Keratinocyte (primary cell): ENCODE measurements around the gene TMEM229B. TPM values are rescaled to one million over a fixed set of nuclear protein-coding genes. Genes with fewer than 3 reads are reported as not detected.
"Not testable (repeated sequence)": the region's sequence is repeated elsewhere in the genome, so short reads cannot be mapped to it uniquely, and the experiment has no call there.

Experiments used
- DNase-seq: peaks from one replicate; pipeline ENCODE4 v3.0.0-alpha.2; 2011; ENCODE audit warnings: low read depth, missing footprints, low spot score
- FAIRE-seq: peaks from 2 replicates; lab custom pipeline; 2011; peaks lifted over from hg19 to GRCh38; lab: Jason Lieb, UNC
- H2AFZ ChIP-seq: 2 replicates; pipeline ENCODE4 v1.6.0; 2012; ENCODE audit warnings: low read length, control low read depth, inconsistent platforms; ENCODE audit not compliant: control insufficient read depth
- H3K27ac ChIP-seq: 2 replicates; pipeline ENCODE4 v1.5.1; 2011; ENCODE audit warnings: low read length; ENCODE audit not compliant: control insufficient read depth, insufficient read depth
- H3K27me3 ChIP-seq: 3 replicates; pipeline ENCODE4 v1.6.0; 2011; ENCODE audit warnings: low read length; ENCODE audit not compliant: control insufficient read depth, insufficient read depth; ENCODE audit errors: extremely low read depth
- H3K36me3 ChIP-seq, 2 experiments: 2 replicates in 1 of 2; 3 replicates in 1 of 2; pipeline ENCODE4 v1.5.1; 2011; ENCODE audit warnings: low read length in 2 of 2, mild to moderate bottlenecking in 1 of 2; ENCODE audit not compliant: control insufficient read depth in 2 of 2, insufficient read depth in 2 of 2; ENCODE audit errors: extremely low read depth in 1 of 2
- H3K4me1 ChIP-seq: 3 replicates; pipeline ENCODE4 v1.5.1; 2011; ENCODE audit warnings: low read length; ENCODE audit not compliant: control insufficient read depth, insufficient read depth; ENCODE audit errors: extremely low read depth
- H3K4me2 ChIP-seq: 3 replicates; pipeline ENCODE4 v1.6.0; 2011; ENCODE audit warnings: low read depth, low read length; ENCODE audit not compliant: control insufficient read depth, insufficient read depth; ENCODE audit errors: extremely low read depth
- H3K4me3 ChIP-seq, 3 experiments: fragments of 200-600 bp in 1 of 3; sonication (generic) in 1 of 3; 2 replicates in 2 of 3; 3 replicates in 1 of 3; pipeline ENCODE4 v1.5.1; 2011 to 2016; ENCODE audit warnings: low read length in 3 of 3, mild to moderate bottlenecking in 3 of 3, control low read depth in 2 of 3, inconsistent platforms in 1 of 3, low read depth in 1 of 3, mixed read lengths in 1 of 3, mixed run types in 1 of 3, moderate library complexity in 1 of 3; ENCODE audit not compliant: control insufficient read depth in 2 of 3, insufficient read depth in 2 of 3; ENCODE audit errors: extremely low read depth in 1 of 3
- H3K79me2 ChIP-seq: 2 replicates; pipeline ENCODE4 v1.6.0; 2012; ENCODE audit warnings: low read length; ENCODE audit not compliant: control insufficient read depth, insufficient read depth
- H3K9ac ChIP-seq: 3 replicates; pipeline ENCODE4 v1.6.0; 2011; ENCODE audit warnings: low read length; ENCODE audit not compliant: control insufficient read depth, insufficient read depth; ENCODE audit errors: extremely low read depth
- H3K9me1 ChIP-seq: 3 replicates; pipeline ENCODE4 v1.6.0; 2011; ENCODE audit warnings: low read length; ENCODE audit not compliant: control insufficient read depth, insufficient read depth; ENCODE audit errors: extremely low read depth
- H3K9me3 ChIP-seq: 2 replicates; pipeline ENCODE4 v1.5.1; 2012; ENCODE audit warnings: low read depth, low read length; ENCODE audit not compliant: control insufficient read depth
- H4K20me1 ChIP-seq: 3 replicates; pipeline ENCODE4 v1.6.0; 2011; ENCODE audit warnings: low read length; ENCODE audit not compliant: control insufficient read depth, insufficient read depth; ENCODE audit errors: extremely low read depth
- CTCF ChIP-seq, 3 experiments: IDR thresholded peaks in 1 of 3; conservative IDR thresholded peaks in 1 of 3; optimal IDR thresholded peaks in 1 of 3; 2 replicates in 2 of 3; 3 replicates in 1 of 3; pipeline versions ENCODE3 to v1.5.1; 2011; ENCODE audit warnings: low read length in 3 of 3, mild to moderate bottlenecking in 3 of 3, moderate library complexity in 2 of 3, control low read depth in 1 of 3, inconsistent platforms in 1 of 3; ENCODE audit not compliant: insufficient read depth in 2 of 3; ENCODE audit errors: extremely low read depth in 1 of 3
- EZH2 ChIP-seq: IDR thresholded peaks from one replicate; pipeline ENCODE4 v1.6.1; 2012; ENCODE audit warnings: inconsistent platforms, mild to moderate bottlenecking, low read length, moderate library complexity
- dilution Hi-C: fragments of 300-500 bp; cut with MboI; formaldehyde crosslinking; loops from one replicate; pipeline ENCODE4 v1.7.0; 2020; ENCODE audit warnings: low sequenced_read_pairs; ENCODE audit not compliant: extremely low pct_ligation_motif_present
- polyA plus RNA-seq, 5 experiments: library from polyadenylated mRNA; depleted of rRNA in 3 of 5; stranded (reverse) in 3 of 5; stranded (forward) in 1 of 5; unstranded in 1 of 5; fragments of >200 nt; gene quantifications; 1 replicate in 1 of 5; 2 replicates in 3 of 5; 3 replicates in 1 of 5; pipeline versions ENCODE4 v1.2.1 to v1.2.3, GENCODE V29; 2011 to 2012; ENCODE audit warnings: missing spikeins in 2 of 5, low read depth in 1 of 5, low replicate concordance in 1 of 5

TMEM229B gene
- polyA plus RNA-seq, 1 donor (not counting 4 experiments of a cell fraction or from before 2014, with no cell fraction given) = 1.0 TPM

GRCh38 chr14:67453575-67454300 lies 34.8 kb downstream of the TMEM229B start:
- H3K4me1 ChIP-seq = peaks cover 2% of the 10 kb centered on the region
- no peaks in the 10 kb centered on the region for H3K9me1 ChIP-seq
- no peaks in the 10 kb centered on the region for H3K79me2 ChIP-seq
- TF ChIP-seq EZH2 = no peak
- TF ChIP-seq CTCF (optimal IDR thresholded peaks at IDR 0.05 in 1 of 3, IDR thresholded peaks at IDR 0.05 in 1 of 3, conservative IDR thresholded peaks at IDR 0.05 in 1 of 3; ENCODE audit: extremely low read depth in 1 of 3, insufficient read depth in 2 of 3, low read length in 3 of 3) = no peak
- H3K9me3 ChIP-seq = peaks cover 2% of the 10 kb centered on the region
- H3K27me3 ChIP-seq = no peaks in the 10 kb centered on the region
- no peak overlapping the region for H3K27ac ChIP-seq
- H3K36me3 ChIP-seq = no peaks in the 10 kb centered on the region
- no peak overlapping the region for H3K9ac ChIP-seq
- no peak overlapping the region for H3K4me2 ChIP-seq
- no peak overlapping the region for H2AFZ ChIP-seq
- no peak for DNase-seq
- no peaks in the 10 kb centered on the region for H4K20me1 ChIP-seq
- FAIRE-seq = no peak
- no peak overlapping the region for H3K4me3 ChIP-seq
- dilution Hi-C loops = no loop called here

GRCh38 chr14:67451667-67452066 lies 36.9 kb downstream of the TMEM229B start:
- H3K9me1 ChIP-seq, H3K4me3 ChIP-seq, H3K4me2 ChIP-seq, H3K27me3 ChIP-seq, dilution Hi-C loops, FAIRE-seq, H3K79me2 ChIP-seq, H3K9ac ChIP-seq, H2AFZ ChIP-seq, H3K9me3 ChIP-seq, DNase-seq, H4K20me1 ChIP-seq, H3K4me1 ChIP-seq, H3K36me3 ChIP-seq, H3K27ac ChIP-seq: not testable (repeated sequence)

GRCh38 chr14:67449096-67449495 lies 39.4 kb downstream of the TMEM229B start:
- Histone ChIP-seq H3K4me3 (no peak overlapping the region), H4K20me1 (no peaks in the 10 kb centered on the region), H3K9me3 (peaks cover 2% of the 10 kb centered on the region), H3K36me3 (no peaks in the 10 kb centered on the region), H3K4me2 (no peak overlapping the region), H2AFZ (no peak overlapping the region), H3K9ac (no peak overlapping the region), H3K4me1 (peaks cover 32% of the 10 kb centered on the region), H3K27me3 (no peaks in the 10 kb centered on the region), H3K79me2 (no peaks in the 10 kb centered on the region), H3K9me1 (no peaks in the 10 kb centered on the region), H3K27ac (no peak overlapping the region)
- DNase-seq = no peak
- FAIRE-seq = no peak
- dilution Hi-C loops = no loop called here
- TF ChIP-seq EZH2 (no peak), CTCF (optimal IDR thresholded peaks at IDR 0.05 in 1 of 3, IDR thresholded peaks at IDR 0.05 in 1 of 3, conservative IDR thresholded peaks at IDR 0.05 in 1 of 3; ENCODE audit: extremely low read depth in 1 of 3, insufficient read depth in 2 of 3, low read length in 3 of 3) (no peak)
